H1 (cell line): ENCODE measurements around the gene ZC3H12C.

Source experiments
- CEBPB ChIP-seq: IDR thresholded peaks from 2 replicates; pipeline ENCODE4 v1.6.1; 2012; ENCODE audit warnings: low read depth, low read length
- EP300 ChIP-seq, 2 experiments: IDR thresholded peaks; 1 replicate in 1 of 2; 2 replicates in 1 of 2; pipeline ENCODE4 v1.6.1; 2011 to 2012; ENCODE audit warnings: low read depth in 2 of 2, low read length in 2 of 2, mild to moderate bottlenecking in 2 of 2, borderline replicate concordance in 1 of 2, inconsistent platforms in 1 of 2, moderate library complexity in 1 of 2
- EZH2 ChIP-seq: fragments of 200-600 bp; sonication (generic); IDR thresholded peaks from 2 replicates; pipeline ENCODE4 v1.7.1; 2012; ENCODE audit warnings: low read depth, mild to moderate bottlenecking, moderate library complexity, low read length, inconsistent platforms; ENCODE audit not compliant: severe bottlenecking
- GABPA ChIP-seq: IDR thresholded peaks from 2 replicates; pipeline ENCODE4 v1.6.1; 2011; ENCODE audit warnings: mild to moderate bottlenecking, low read length, moderate library complexity, borderline replicate concordance; ENCODE audit not compliant: insufficient read depth
- POLR2AphosphoS5 ChIP-seq: IDR thresholded peaks from 2 replicates; pipeline ENCODE4 v1.6.1; 2011; ENCODE audit warnings: low read depth, low read length
- RAD21 ChIP-seq, 2 experiments: IDR thresholded peaks in 1 of 2; conservative IDR thresholded peaks in 1 of 2; 2 replicates each; pipeline ENCODE4 v1.6.1; 2011; ENCODE audit warnings: low read depth in 2 of 2, low read length in 2 of 2, improper control_type of control experiment in 1 of 2, inconsistent platforms in 1 of 2, mild to moderate bottlenecking in 1 of 2, moderate library complexity in 1 of 2
- SAP30 ChIP-seq: fragments of 300-600 bp; sonication (generic); IDR thresholded peaks from 2 replicates; pipeline ENCODE4 v1.7.1; 2012; ENCODE audit warnings: low read length, moderate library complexity, mild to moderate bottlenecking, inconsistent platforms; ENCODE audit not compliant: insufficient read depth, insufficient replicate concordance
- SIN3A ChIP-seq, 2 experiments: IDR thresholded peaks in 1 of 2; conservative IDR thresholded peaks in 1 of 2; 2 replicates each; pipeline ENCODE4 v1.6.1; 2011 to 2012; ENCODE audit warnings: low read length in 2 of 2, improper control_type of control experiment in 1 of 2, low read depth in 1 of 2, mild to moderate bottlenecking in 1 of 2
- SP1 ChIP-seq: IDR thresholded peaks from 2 replicates; pipeline ENCODE4 v1.6.1; 2011; ENCODE audit warnings: low read depth, low read length
- SUZ12 ChIP-seq: fragments of 200-600 bp; sonication (generic); IDR thresholded peaks from 2 replicates; pipeline ENCODE4 v1.6.1; 2012; ENCODE audit warnings: mild to moderate bottlenecking, inconsistent platforms, low read length, moderate library complexity, mixed read lengths
- TF ChIP-seq, protein P1 (sequence below), 3 experiments: IDR thresholded peaks; 1 replicate in 2 of 3; 2 replicates in 1 of 3; pipeline versions ENCODE4 v1.5.1 to v1.6.1; 2011; ENCODE audit warnings: low read length in 3 of 3, mild to moderate bottlenecking in 3 of 3, inconsistent platforms in 2 of 3, low read depth in 1 of 3, moderate library complexity in 1 of 3; ENCODE audit not compliant: insufficient read depth in 1 of 3; ENCODE audit errors: control extremely low read depth in 1 of 3
- TF ChIP-seq, protein P2 (sequence below): IDR thresholded peaks from 2 replicates; pipeline ENCODE4 v1.6.1; 2012; ENCODE audit warnings: inconsistent platforms
- TF ChIP-seq, protein P3 (sequence below): IDR thresholded peaks from 2 replicates; pipeline ENCODE4 v1.6.1; 2012; ENCODE audit warnings: low read length, inconsistent platforms

DNA sequence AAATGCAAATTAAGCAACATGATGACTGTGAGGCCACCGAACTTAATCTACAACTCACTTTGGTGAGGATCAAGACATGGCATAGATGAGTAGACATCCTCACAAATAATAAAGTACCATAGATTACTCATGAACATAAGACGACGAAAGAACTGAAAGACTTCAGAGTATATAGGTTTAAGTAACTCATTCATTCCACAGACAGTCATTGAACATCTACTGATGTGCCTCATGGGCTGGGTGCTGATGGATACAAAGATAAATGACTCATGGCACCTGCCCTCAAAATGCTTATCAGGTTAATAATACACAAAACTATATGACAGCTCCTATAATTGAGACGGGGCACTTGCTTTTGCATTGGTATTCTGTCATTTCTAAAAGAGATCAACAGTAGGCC is 63.3 kb downstream of the ZC3H12C start:
- no peak for TF ChIP-seq RAD21 (IDR thresholded peaks at IDR 0.05 in 1 of 2, conservative IDR thresholded peaks at IDR 0.05 in 1 of 2; ENCODE audit: low read depth in 2 of 2, low read length in 2 of 2)
- TF ChIP-seq SUZ12 = no peak
- TF ChIP-seq, protein P1, sequence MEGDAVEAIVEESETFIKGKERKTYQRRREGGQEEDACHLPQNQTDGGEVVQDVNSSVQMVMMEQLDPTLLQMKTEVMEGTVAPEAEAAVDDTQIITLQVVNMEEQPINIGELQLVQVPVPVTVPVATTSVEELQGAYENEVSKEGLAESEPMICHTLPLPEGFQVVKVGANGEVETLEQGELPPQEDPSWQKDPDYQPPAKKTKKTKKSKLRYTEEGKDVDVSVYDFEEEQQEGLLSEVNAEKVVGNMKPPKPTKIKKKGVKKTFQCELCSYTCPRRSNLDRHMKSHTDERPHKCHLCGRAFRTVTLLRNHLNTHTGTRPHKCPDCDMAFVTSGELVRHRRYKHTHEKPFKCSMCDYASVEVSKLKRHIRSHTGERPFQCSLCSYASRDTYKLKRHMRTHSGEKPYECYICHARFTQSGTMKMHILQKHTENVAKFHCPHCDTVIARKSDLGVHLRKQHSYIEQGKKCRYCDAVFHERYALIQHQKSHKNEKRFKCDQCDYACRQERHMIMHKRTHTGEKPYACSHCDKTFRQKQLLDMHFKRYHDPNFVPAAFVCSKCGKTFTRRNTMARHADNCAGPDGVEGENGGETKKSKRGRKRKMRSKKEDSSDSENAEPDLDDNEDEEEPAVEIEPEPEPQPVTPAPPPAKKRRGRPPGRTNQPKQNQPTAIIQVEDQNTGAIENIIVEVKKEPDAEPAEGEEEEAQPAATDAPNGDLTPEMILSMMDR (IDR thresholded peaks at IDR 0.05; ENCODE audit: control extremely low read depth in 1 of 3, insufficient read depth in 1 of 3, low read depth in 1 of 3, low read length in 3 of 3) = no peak
- no peak for TF ChIP-seq EZH2
- TF ChIP-seq, protein P2, sequence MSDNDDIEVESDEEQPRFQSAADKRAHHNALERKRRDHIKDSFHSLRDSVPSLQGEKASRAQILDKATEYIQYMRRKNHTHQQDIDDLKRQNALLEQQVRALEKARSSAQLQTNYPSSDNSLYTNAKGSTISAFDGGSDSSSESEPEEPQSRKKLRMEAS = no peak
- TF ChIP-seq, protein P3, sequence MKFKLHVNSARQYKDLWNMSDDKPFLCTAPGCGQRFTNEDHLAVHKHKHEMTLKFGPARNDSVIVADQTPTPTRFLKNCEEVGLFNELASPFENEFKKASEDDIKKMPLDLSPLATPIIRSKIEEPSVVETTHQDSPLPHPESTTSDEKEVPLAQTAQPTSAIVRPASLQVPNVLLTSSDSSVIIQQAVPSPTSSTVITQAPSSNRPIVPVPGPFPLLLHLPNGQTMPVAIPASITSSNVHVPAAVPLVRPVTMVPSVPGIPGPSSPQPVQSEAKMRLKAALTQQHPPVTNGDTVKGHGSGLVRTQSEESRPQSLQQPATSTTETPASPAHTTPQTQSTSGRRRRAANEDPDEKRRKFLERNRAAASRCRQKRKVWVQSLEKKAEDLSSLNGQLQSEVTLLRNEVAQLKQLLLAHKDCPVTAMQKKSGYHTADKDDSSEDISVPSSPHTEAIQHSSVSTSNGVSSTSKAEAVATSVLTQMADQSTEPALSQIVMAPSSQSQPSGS = no peak
- no peak for TF ChIP-seq SP1
- no peak for TF ChIP-seq CEBPB
- TF ChIP-seq GABPA = no peak
- TF ChIP-seq POLR2AphosphoS5 = no peak
- TF ChIP-seq EP300 (IDR thresholded peaks at IDR 0.05; ENCODE audit: borderline replicate concordance in 1 of 2, low read depth in 2 of 2, low read length in 2 of 2) = no peak
- TF ChIP-seq SIN3A (conservative IDR thresholded peaks at IDR 0.05 in 1 of 2, IDR thresholded peaks at IDR 0.05 in 1 of 2; ENCODE audit: low read depth in 1 of 2, low read length in 2 of 2) = no peak
- no peak for TF ChIP-seq SAP30
